SK-N-SH (cell line): ENCODE data around the gene XPR1. TPM values are rescaled to one million over a fixed set of nuclear protein-coding genes. Genes with fewer than 3 reads are reported as not detected.
A peak's percentile ranks its signal among the peaks of the same experiment; 100 is the strongest.

Experiments
- CTCF ChIA-PET: fragments of 300-600, 350-600 bp; formaldehyde crosslinking; extraction: SDS; loops from one replicate; lab custom pipeline; 2021; lab: Yijun Ruan, JAX
- POLR2A ChIA-PET: fragments of 350-600 bp; sonication (Branson Sonifier 250); formaldehyde crosslinking; extraction: SDS; loops from one replicate; lab custom pipeline; 2020; ENCODE audit warnings: antibody characterized with exemption, inconsistent platforms; lab: Yijun Ruan, JAX
- DNase-seq: peaks from one replicate; pipeline ENCODE4 v3.0.0; 2012
- H2AFZ ChIP-seq: fragments of 200-600 bp; sonication (generic); 2 replicates; pipeline ENCODE4 v1.8.1; 2016; ENCODE audit warnings: antibody characterized with exemption, mild to moderate bottlenecking, low read depth
- H3F3A ChIP-seq: fragments of 200-600 bp; sonication (generic); replicated peaks from 2 replicates; pipeline ENCODE3; 2016; ENCODE audit warnings: antibody characterized with exemption, mild to moderate bottlenecking; ENCODE audit not compliant: insufficient read depth
- H3K27ac ChIP-seq, 2 experiments: fragments of 200-500 bp in 1 of 2; fragments of 200-600 bp in 1 of 2; sonication (Bioruptor generic) in 1 of 2; sonication (generic), shearing (Covaris generic) in 1 of 2; 2 replicates each; pipeline versions ENCODE4 v1.5.1 to v1.6.1; 2014 to 2016; ENCODE audit warnings: low read depth in 2 of 2, inconsistent platforms in 1 of 2, low read length in 1 of 2, mild to moderate bottlenecking in 1 of 2, mixed read lengths in 1 of 2
- H3K27me3 ChIP-seq: fragments of 200-600 bp; sonication (generic), shearing (Covaris generic); 2 replicates; pipeline ENCODE4 v1.6.1; 2016; ENCODE audit warnings: mixed run types; ENCODE audit not compliant: insufficient read depth
- H3K36me3 ChIP-seq, 2 experiments: fragments of 200-500 bp in 1 of 2; fragments of 200-600 bp in 1 of 2; sonication (Bioruptor generic) in 1 of 2; sonication (generic) in 1 of 2; replicated peaks in 1 of 2; 2 replicates each; pipeline versions ENCODE3 to v1.5.1; 2014 to 2016; ENCODE audit warnings: low read length in 1 of 2, mild to moderate bottlenecking in 1 of 2; ENCODE audit not compliant: insufficient read depth in 2 of 2, control insufficient read depth in 1 of 2
- H3K4me1 ChIP-seq, 2 experiments: fragments of 200-500 bp in 1 of 2; fragments of 200-600 bp in 1 of 2; sonication (Bioruptor generic) in 1 of 2; sonication (generic), shearing (Covaris generic) in 1 of 2; 2 replicates each; pipeline versions ENCODE4 v1.5.1 to v1.6.1; 2014 to 2016; ENCODE audit warnings: low read depth in 1 of 2, low read length in 1 of 2, mixed run types in 1 of 2; ENCODE audit not compliant: insufficient read depth in 2 of 2, control insufficient read depth in 1 of 2
- H3K4me2 ChIP-seq: fragments of 200-600 bp; sonication (generic), shearing (Covaris generic); 2 replicates; pipeline ENCODE4 v1.6.1; 2017; ENCODE audit warnings: mixed run types
- H3K4me3 ChIP-seq, 2 experiments: fragments of 200-500 bp in 1 of 2; fragments of 200-600 bp in 1 of 2; sonication (Bioruptor generic) in 1 of 2; sonication (generic), shearing (Covaris generic) in 1 of 2; 2 replicates each; pipeline versions ENCODE4 v1.5.1 to v1.8.1; 2014 to 2016; ENCODE audit warnings: low read depth in 2 of 2, inconsistent platforms in 1 of 2, low read length in 1 of 2, mild to moderate bottlenecking in 1 of 2, mixed read lengths in 1 of 2, moderate library complexity in 1 of 2
- H3K79me2 ChIP-seq: fragments of 200-600 bp; sonication (generic); 2 replicates; pipeline ENCODE4 v1.8.1; 2017; ENCODE audit warnings: mild to moderate bottlenecking; ENCODE audit not compliant: insufficient read depth
- H3K9ac ChIP-seq: fragments of 200-600 bp; sonication (generic); 2 replicates; pipeline ENCODE4 v1.6.1; 2017; ENCODE audit warnings: mixed run types
- H3K9me2 ChIP-seq: fragments of 200-600 bp; sonication (generic); 2 replicates; pipeline ENCODE4 v1.6.1; 2017; ENCODE audit warnings: mixed run types
- H3K9me3 ChIP-seq: fragments of 200-600 bp; sonication (generic); 2 replicates; pipeline ENCODE4 v1.6.1; 2017; ENCODE audit warnings: mixed run types, mild to moderate bottlenecking, moderate library complexity
- H4K20me1 ChIP-seq: fragments of 200-600 bp; sonication (generic); 2 replicates; pipeline ENCODE4 v1.6.1; 2017; ENCODE audit warnings: mild to moderate bottlenecking, mixed run types; ENCODE audit not compliant: insufficient read depth
- CTCF ChIP-seq: fragments of 200-600 bp; sonication (generic); IDR thresholded peaks from 2 replicates; pipeline ENCODE4 v1.6.1; 2017; ENCODE audit warnings: antibody characterized with exemption, mild to moderate bottlenecking, moderate library complexity
- EP300 ChIP-seq, 2 experiments: IDR thresholded peaks; 2 replicates each; pipeline versions ENCODE4 v1.4.0 to v1.6.1; 2012; ENCODE audit warnings: borderline replicate concordance in 1 of 2, low read depth in 1 of 2, low read length in 1 of 2
- FOSL2 ChIP-seq: IDR thresholded peaks from 2 replicates; pipeline ENCODE4 v1.4.0; 2012; ENCODE audit warnings: low read depth, mild to moderate bottlenecking, moderate library complexity, borderline replicate concordance
- MXI1 ChIP-seq: IDR thresholded peaks from 2 replicates; pipeline ENCODE4 v1.6.1; 2012; ENCODE audit warnings: mild to moderate bottlenecking, low read depth, low read length, improper control_type of control experiment
- POLR2AphosphoS5 ChIP-seq: IDR thresholded peaks from 2 replicates; pipeline ENCODE4 v1.6.1; 2012; ENCODE audit warnings: low read depth, low read length
- RAD21 ChIP-seq: IDR thresholded peaks from 2 replicates; pipeline ENCODE4 v1.6.1; 2012; ENCODE audit warnings: mild to moderate bottlenecking, low read length
- RCOR1 ChIP-seq: fragments of 150-350 bp; IDR thresholded peaks from 2 replicates; pipeline ENCODE4 v1.6.1; 2017; ENCODE audit warnings: antibody characterized with exemption, low read length
- RXRA ChIP-seq: IDR thresholded peaks from 2 replicates; pipeline ENCODE4 v1.4.0; 2012; ENCODE audit warnings: low read depth, mild to moderate bottlenecking, borderline replicate concordance
- SIN3A ChIP-seq: IDR thresholded peaks from 2 replicates; pipeline ENCODE4 v1.6.1; 2012; ENCODE audit warnings: low read depth, mild to moderate bottlenecking, low read length, moderate library complexity, borderline replicate concordance
- TAF1 ChIP-seq: IDR thresholded peaks from 2 replicates; pipeline ENCODE4 v1.6.1; 2012; ENCODE audit warnings: low read depth, mild to moderate bottlenecking, low read length, moderate library complexity, borderline replicate concordance
- TCF12 ChIP-seq: IDR thresholded peaks from 2 replicates; pipeline ENCODE4 v1.4.0; 2012
- WGBS: methylation state at CpG from one replicate; pipeline ENCODE4 v1.1.6; 2017; ENCODE audit warnings: low lambda C conversion rate; 5-methylcytosine and 5-hydroxymethylcytosine counted together
- polyA plus RNA-seq, 3 experiments: library from polyadenylated mRNA; depleted of rRNA; stranded (reverse); fragments of >200 nt; gene quantifications; 2 replicates each; pipeline ENCODE4 v1.2.3, GENCODE V29; 2012
- TF ChIP-seq, protein P1 (sequence below): IDR thresholded peaks from 2 replicates; pipeline ENCODE4 v1.4.0; 2012; ENCODE audit warnings: low read depth, borderline replicate concordance

The XPR1 gene
- polyA plus RNA-seq, 1 of the 3 experiments (the other 2 are of a cell fraction) = 7.9 TPM

DNA sequence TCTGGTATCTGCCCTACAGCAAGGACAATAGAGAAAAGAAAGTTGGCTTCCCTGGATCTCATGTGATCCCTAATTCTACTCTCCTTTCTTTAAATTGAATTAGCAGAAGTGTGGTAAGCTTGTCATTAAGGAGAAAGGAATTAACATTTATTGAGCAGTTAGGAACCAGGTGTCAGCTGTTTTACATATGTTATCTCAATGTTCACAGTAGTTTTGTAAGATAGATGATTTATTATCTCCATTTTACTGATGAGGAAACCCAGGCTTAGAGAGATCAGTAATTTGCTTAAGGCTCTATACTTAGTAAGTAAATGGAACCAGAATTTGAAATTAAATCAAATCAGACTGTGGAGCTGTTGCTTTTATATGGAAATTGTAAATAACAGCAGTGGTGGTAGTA lies 8.0 kb downstream of the XPR1 start:
- Histone ChIP-seq H3K4me3 (no peak overlapping the region), H3K27ac (peak overlapping the region in 1 of 2 experiments; percentile 43; a peak in 2 of 4 replicates), H2AFZ (no peak overlapping the region), H3K4me1 (peaks cover 9% of the 10 kb centered on the region in 2 experiments; a peak in 3 of 4 replicates), H3F3A (no peaks in the 10 kb centered on the region), H4K20me1 (0 out of 2 replicates have a peak, but pooled peaks cover 4% of the 10 kb centered on the region), H3K4me2 (no peak overlapping the region)
- TF ChIP-seq EP300 (IDR thresholded peaks at IDR 0.05; ENCODE audit: borderline replicate concordance in 1 of 2, low read depth in 1 of 2, low read length in 1 of 2) = peak in 1 of 2 experiments; percentile 40; a peak in 1 of 4 replicates
- TF ChIP-seq TAF1 = no peak
- TF ChIP-seq, all 33 proteins: peak for 1
- no peak for DNase-seq
- no peaks in the 10 kb centered on the region for H3K9me3 ChIP-seq
- H3K9me2 ChIP-seq = no peaks in the 10 kb centered on the region
- H3K9ac ChIP-seq = no peak overlapping the region
- ChIA-PET CTCF (no interaction called here), POLR2A (no interaction called here)
- no peaks in the 10 kb centered on the region for H3K27me3 ChIP-seq
- peaks cover 0 to 11% of the 10 kb centered on the region in 2 experiments for H3K36me3 ChIP-seq
- peaks cover 62% of the 10 kb centered on the region for H3K79me2 ChIP-seq

GRCh38 chr1:180640531-180640949 lies 8.7 kb downstream of the XPR1 start:
- H3K9me2 ChIP-seq = no peaks in the 10 kb centered on the region
- 98% methylated on average over 3 of the region's 3 CpGs for WGBS
- 0 out of 2 replicates have a peak, but pooled peaks cover 4% of the 10 kb centered on the region for H4K20me1 ChIP-seq
- TF ChIP-seq MXI1 (no peak), EP300 (IDR thresholded peaks at IDR 0.05; ENCODE audit: borderline replicate concordance in 1 of 2, low read depth in 1 of 2, low read length in 1 of 2) (no peak), TCF12 (no peak), POLR2AphosphoS5 (no peak), RCOR1 (no peak), RXRA (no peak), FOSL2 (no peak), CTCF (no peak), TAF1 (no peak), RAD21 (no peak), SIN3A (no peak)
- TF ChIP-seq, protein P1, sequence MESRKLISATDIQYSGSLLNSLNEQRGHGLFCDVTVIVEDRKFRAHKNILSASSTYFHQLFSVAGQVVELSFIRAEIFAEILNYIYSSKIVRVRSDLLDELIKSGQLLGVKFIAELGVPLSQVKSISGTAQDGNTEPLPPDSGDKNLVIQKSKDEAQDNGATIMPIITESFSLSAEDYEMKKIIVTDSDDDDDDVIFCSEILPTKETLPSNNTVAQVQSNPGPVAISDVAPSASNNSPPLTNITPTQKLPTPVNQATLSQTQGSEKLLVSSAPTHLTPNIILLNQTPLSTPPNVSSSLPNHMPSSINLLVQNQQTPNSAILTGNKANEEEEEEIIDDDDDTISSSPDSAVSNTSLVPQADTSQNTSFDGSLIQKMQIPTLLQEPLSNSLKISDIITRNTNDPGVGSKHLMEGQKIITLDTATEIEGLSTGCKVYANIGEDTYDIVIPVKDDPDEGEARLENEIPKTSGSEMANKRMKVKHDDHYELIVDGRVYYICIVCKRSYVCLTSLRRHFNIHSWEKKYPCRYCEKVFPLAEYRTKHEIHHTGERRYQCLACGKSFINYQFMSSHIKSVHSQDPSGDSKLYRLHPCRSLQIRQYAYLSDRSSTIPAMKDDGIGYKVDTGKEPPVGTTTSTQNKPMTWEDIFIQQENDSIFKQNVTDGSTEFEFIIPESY = no peak
- H3F3A ChIP-seq = no peaks in the 10 kb centered on the region
- peak overlapping the region in 1 of 2 experiments; percentile 43; a peak in 1 of 4 replicates for H3K27ac ChIP-seq
- no peak overlapping the region for H2AFZ ChIP-seq
- H3K4me3 ChIP-seq = no peak overlapping the region
- peaks cover 0 to 11% of the 10 kb centered on the region in 2 experiments for H3K36me3 ChIP-seq
- no peaks in the 10 kb centered on the region for H3K9me3 ChIP-seq
- H3K79me2 ChIP-seq = peaks cover 55% of the 10 kb centered on the region
- DNase-seq = no peak
- H3K4me1 ChIP-seq = peaks cover 9% of the 10 kb centered on the region in 2 experiments; a peak in 3 of 4 replicates
- H3K27me3 ChIP-seq = no peaks in the 10 kb centered on the region
- H3K4me2 ChIP-seq = no peak overlapping the region
- CTCF ChIA-PET = interaction anchor here (0.5 to 0.7 kb wide), 2 partner anchors 60 to 110 kb away, joined by 3 to 4 read pairs; no protein-coding TSS in a partner anchor
- no peak overlapping the region for H3K9ac ChIP-seq
- POLR2A ChIA-PET = no interaction called here
